ENCODE data around the gene MID2. TPM values are rescaled to one million over a fixed set of nuclear protein-coding genes. Genes with fewer than 3 reads are reported as not detected.

The MID2 gene
- total RNA-seq, 4 donors from 2014 or later: 37.9 to 55.3 (median 46.5) TPM

DNA sequence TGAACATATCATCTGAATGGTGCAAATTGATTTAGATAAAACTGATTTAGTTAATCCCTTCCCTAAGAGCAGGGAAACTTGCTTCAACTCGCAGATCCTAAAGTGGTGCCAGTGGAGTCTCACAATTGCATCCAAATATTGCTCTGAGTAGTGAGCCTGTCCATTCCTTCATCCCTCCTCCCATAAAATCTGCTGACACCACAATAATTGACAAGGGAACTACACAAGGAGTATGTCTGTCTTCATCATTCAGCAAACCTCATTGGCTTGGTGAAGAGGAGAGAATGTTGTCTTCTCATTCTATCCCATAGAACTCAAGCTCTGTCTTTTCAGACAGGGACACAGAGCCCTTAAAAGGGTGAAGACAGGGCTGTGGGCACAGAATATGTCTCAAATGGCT lies 4.2 kb downstream of the MID2 start:
- Histone ChIP-seq H3K27ac (no peak overlapping the region), H3K4me1 (no peaks in the 10 kb centered on the region), H3K4me3 (replicated peaks in 1 of 3) (no peak overlapping the region), H3K9me3 (no peaks in the 10 kb centered on the region), H3K36me3 (no peaks in the 10 kb centered on the region), H3K27me3 (no peaks in the 10 kb centered on the region)
- DNase-seq: no peak
- TF ChIP-seq POLR2A (IDR thresholded peaks at IDR 0.05): no peak
- TF ChIP-seq, protein P1, sequence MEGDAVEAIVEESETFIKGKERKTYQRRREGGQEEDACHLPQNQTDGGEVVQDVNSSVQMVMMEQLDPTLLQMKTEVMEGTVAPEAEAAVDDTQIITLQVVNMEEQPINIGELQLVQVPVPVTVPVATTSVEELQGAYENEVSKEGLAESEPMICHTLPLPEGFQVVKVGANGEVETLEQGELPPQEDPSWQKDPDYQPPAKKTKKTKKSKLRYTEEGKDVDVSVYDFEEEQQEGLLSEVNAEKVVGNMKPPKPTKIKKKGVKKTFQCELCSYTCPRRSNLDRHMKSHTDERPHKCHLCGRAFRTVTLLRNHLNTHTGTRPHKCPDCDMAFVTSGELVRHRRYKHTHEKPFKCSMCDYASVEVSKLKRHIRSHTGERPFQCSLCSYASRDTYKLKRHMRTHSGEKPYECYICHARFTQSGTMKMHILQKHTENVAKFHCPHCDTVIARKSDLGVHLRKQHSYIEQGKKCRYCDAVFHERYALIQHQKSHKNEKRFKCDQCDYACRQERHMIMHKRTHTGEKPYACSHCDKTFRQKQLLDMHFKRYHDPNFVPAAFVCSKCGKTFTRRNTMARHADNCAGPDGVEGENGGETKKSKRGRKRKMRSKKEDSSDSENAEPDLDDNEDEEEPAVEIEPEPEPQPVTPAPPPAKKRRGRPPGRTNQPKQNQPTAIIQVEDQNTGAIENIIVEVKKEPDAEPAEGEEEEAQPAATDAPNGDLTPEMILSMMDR (IDR thresholded peaks at IDR 0.05): no peak
- 75 to 93% methylated on average over 1 of the region's 1 CpG for WGBS, 2 donors
- intact Hi-C loops (cut with DNase I): no loop called here

DNA sequence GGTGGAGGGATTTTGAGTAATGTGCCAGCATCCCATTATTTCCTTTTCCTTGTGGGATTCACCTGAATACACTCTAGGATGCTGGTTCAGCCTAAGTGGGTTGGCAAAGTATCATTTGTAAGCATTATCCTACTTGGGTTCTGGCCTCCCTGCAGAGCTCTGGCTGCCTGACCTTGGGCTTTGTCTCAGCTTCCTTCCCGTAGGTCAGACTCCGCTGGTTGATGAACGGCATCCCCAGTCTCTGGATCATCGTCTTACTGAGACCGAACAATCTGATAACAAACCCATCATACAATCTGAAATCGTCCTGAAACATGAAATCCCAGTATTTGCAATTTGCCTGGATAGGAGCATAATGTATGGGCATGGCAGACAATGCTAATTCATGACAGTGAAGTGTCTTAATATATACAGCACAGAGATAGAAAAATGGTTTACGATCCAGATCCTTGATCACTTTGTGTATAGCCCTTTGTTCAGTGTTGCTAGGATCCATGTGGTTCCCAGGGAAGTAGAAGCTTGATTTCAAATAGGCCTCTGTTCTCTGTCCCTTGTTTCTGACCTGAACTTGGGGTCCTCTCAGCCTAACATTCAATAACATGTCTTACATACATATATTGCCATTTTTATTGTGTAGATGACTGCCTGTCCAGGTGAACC lies 5.5 kb downstream of the MID2 start:
- Histone ChIP-seq H3K9me3 (no peaks in the 10 kb centered on the region), H3K36me3 (no peaks in the 10 kb centered on the region), H3K27me3 (no peaks in the 10 kb centered on the region), H3K4me1 (no peaks in the 10 kb centered on the region), H3K4me3 (replicated peaks in 1 of 3) (no peak overlapping the region), H3K27ac (no peak overlapping the region)
- no peak for DNase-seq
- intact Hi-C loops (cut with DNase I): no loop called here
- 80 to 90% methylated on average over 2 to 7 of the region's 7 CpGs for WGBS, 2 donors
- TF ChIP-seq, protein P1 (IDR thresholded peaks at IDR 0.05): no peak
- TF ChIP-seq POLR2A (IDR thresholded peaks at IDR 0.05): no peak

DNA sequence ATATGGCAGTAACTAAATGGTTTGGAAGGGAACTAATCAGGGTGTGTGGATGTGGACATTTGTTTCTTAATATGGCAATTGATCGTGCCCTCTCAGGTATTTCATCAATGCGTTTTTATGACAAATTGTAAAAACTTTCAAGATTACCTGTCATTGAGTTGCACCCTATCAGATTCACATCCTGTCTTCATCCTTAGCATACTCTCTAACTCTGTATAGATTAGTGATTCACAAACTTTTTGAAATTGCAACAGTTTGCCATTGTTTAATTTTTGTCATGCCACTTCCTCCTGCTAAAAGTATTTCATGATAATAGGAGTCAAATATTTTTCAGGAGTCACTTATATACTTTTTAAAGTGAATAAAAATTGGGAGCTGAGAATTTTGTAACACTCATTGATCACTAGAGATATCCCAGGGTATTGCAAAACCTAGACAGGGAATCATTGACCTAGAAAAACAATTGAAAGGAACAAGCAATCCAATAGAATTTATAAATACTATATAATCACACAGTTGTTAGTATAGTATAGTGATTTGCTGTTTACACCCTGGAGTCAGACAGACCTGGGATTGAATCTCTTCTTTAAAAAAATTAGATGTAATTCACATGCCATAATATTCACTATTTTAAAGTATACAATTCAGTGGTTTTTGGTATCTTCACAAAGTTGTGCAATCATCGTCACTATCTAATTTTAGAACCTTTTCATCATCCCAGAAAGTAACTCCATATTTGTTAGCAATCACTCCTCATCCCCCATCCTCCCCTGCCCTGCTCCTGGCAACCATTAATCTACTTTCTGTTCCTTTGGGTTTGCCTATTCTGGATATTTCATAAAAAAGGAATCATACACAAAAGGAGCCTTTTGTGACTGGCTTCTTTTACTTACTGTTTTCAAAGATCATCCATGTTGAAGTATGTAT lies 8.9 kb downstream of the MID2 start:
- no peak overlapping the region for H3K27ac ChIP-seq
- peaks cover 0 to 12% of the 10 kb centered on the region in 2 donors for H3K4me1 ChIP-seq
- 88 to 93% methylated on average over 3 of the region's 3 CpGs for WGBS, 2 donors
- intact Hi-C loops (cut with DNase I): no loop called here
- no peak for DNase-seq
- H3K36me3 ChIP-seq: no peaks in the 10 kb centered on the region
- H3K9me3 ChIP-seq: no peaks in the 10 kb centered on the region
- no peaks in the 10 kb centered on the region for H3K27me3 ChIP-seq
- no peak overlapping the region for H3K4me3 ChIP-seq (replicated peaks in 1 of 3)
- no peak for TF ChIP-seq POLR2A (IDR thresholded peaks at IDR 0.05)
- TF ChIP-seq, protein P1 (IDR thresholded peaks at IDR 0.05): no peak

DNA sequence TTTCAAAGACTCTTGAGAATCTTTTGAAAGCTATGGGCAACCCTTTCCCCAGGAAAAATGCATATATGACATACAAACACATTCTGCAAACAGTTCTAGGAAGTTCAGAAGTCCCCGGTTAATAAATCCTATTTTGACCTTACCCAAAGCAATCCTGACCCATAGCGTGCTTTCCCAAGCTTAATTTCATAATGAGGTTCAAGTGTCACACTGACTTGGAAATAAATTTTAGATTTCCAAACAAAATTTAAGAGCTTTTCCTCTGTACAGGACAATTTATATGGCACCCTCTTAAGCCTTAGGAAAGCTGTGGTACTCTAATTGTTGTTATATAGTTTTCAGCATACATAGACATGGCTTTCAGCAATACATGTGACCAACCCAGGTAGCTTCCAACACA lies 11.3 kb downstream of the MID2 start:
- intact Hi-C loops (cut with DNase I): no loop called here
- 80 to 95% methylated on average over 2 of the region's 2 CpGs for WGBS, 2 donors
- TF ChIP-seq, protein P1 (IDR thresholded peaks at IDR 0.05): no peak
- no peak for TF ChIP-seq POLR2A (IDR thresholded peaks at IDR 0.05)

DNA sequence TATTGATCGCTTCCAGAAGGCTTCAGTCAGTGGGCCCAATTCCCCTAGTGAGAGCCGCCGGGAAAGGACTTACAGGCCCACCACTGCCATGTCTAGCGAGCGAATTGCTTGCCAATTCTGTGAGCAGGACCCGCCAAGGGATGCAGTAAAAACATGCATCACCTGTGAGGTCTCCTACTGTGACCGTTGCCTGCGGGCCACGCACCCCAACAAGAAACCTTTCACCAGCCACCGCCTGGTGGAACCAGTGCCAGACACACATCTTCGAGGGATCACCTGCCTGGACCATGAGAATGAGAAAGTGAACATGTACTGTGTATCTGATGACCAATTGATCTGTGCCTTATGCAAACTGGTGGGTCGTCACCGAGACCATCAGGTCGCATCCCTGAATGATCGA lies 15.3 kb downstream of the MID2 start:
- intact Hi-C loops (cut with DNase I): no loop called here
- no peaks in the 10 kb centered on the region for H3K27me3 ChIP-seq
- no peaks in the 10 kb centered on the region for H3K9me3 ChIP-seq
- H3K36me3 ChIP-seq: peaks cover 4 to 5% of the 10 kb centered on the region in 2 donors
- DNase-seq: no peak
- H3K27ac ChIP-seq: no peak overlapping the region
- no peak for TF ChIP-seq POLR2A (IDR thresholded peaks at IDR 0.05)
- TF ChIP-seq, protein P1 (IDR thresholded peaks at IDR 0.05): no peak
- H3K4me3 ChIP-seq (replicated peaks in 1 of 3): no peak overlapping the region
- 98 to 100% methylated on average over 4 to 11 of the region's 15 CpGs for WGBS, 2 donors
- H3K4me1 ChIP-seq: peaks cover 0 to 12% of the 10 kb centered on the region in 2 donors

More for the DNA sequence above, 11.3 kb downstream of the MID2 start:
- Histone ChIP-seq H3K4me3 (replicated peaks in 1 of 3) (no peak overlapping the region), H3K9me3 (no peaks in the 10 kb centered on the region), H3K4me1 (peaks cover 0 to 12% of the 10 kb centered on the region in 2 donors), H3K27me3 (no peaks in the 10 kb centered on the region), H3K27ac (no peak overlapping the region), H3K36me3 (peaks cover 4 to 5% of the 10 kb centered on the region in 2 donors)
- no peak for DNase-seq

Data from thyroid gland (tissue), 4 donors.